Smooth muscle cell of the brain vasculature (primary cell): Measurements from ENCODE around the gene APOL5.

Experiments used
- DNase-seq: peaks from one replicate; pipeline ENCODE4 v3.0.0-alpha.2; 2012; ENCODE audit warnings: low read depth, low spot score

APOL5 gene

DNA sequence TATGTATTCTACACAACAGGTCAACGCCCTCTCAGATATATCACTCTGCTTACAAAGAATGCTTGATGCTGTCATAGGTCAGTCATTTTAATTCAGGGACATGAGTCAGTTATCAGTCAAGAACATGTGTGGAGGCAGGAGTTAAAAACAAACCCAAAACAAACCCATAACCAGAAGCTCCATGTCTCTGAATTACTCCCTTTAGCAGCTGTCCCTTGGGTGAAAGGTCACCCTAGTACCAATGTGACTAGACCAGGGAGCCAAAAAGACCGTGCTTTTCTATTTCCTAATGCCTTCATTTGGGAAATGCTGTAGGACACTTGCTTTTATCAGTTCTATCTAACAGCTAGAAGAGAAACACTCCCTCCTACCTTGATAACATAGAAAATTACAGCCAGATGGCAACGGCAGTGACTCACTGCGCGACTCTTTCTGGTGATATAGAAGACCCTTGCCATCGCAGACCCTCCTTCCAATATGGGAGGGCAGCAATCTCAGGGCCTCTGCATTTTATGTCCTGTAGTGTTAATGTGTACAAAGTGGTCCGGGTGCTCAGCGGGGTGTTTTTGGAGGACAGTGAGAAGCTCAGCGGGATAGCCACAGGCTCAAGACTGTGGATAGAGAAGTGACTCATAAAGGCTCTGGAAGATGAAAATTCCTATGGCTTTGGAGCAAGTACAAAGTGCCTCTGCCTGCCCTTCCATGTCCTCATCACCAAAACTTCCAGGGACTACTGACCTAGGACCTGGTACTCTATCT, 24.8 kb downstream of the APOL5 start:
- peak; percentile 65 for DNase-seq

GRCh38 chr22:35743326-35743860, 25.7 kb downstream of the APOL5 start:
- DNase-seq = no peak

GRCh38 chr22:35746248-35746647, 28.6 kb downstream of the APOL5 start:
- DNase-seq = no peak

GRCh38 chr22:35746946-35747703, 29.5 kb downstream of the APOL5 start:
- DNase-seq = no peak

DNA sequence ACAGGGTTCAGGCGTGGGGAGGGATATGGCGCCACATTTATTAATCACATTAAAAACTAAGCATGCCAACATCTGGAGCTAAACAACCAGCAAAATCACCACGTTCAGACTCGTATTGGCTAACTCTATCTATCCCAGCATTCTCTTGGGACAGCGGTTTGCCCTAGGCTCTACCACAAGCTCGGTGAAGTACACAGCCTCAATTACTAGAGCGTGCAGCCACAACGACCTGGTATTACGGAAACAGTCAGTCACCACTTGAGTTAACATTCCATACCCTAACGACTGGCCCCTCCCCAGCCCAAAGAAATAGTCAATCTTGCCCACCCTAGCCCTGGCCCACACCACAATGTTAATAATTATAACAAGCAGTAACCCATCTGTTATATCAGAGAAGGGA, 32.1 kb downstream of the APOL5 start:
- DNase-seq = no peak

GRCh38 chr22:35752006-35752862, 34.6 kb downstream of the APOL5 start:
- no peak for DNase-seq

DNA sequence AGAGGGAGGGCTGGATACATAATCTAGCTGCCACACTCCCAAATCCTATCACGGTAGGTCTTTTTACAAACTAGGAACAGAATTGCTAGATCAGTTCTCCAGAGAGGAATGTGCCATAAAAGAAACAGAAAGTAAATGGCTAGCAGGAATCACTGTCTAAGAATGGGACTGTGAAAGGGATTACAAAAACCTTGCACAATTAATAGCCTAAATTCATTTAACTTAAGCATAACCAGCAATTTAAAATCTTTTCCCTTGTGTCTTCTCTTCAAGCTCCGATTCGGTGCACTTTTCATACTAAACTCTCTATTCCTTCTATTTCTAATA, 35.2 kb downstream of the APOL5 start:
- no peak for DNase-seq

DNA sequence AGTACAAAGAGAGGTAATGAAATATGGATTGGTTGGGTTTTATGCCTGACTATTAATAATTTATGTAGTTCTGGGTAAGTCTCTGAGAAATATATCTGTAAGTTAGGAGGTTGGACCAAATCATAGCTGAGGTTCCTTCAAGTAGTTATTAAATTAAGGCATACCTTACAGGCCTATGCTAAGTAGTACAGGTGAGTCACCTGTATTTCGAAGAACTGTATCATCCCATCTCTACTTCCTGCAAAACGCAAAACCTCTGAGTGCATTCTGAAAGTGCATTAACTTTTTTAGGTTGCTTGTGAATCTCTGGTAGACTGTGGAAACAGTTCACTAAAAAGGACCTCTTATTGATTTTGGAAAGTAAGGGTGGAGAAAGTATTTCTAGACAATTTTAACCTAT, 37.1 kb downstream of the APOL5 start:
- no peak for DNase-seq

DNA sequence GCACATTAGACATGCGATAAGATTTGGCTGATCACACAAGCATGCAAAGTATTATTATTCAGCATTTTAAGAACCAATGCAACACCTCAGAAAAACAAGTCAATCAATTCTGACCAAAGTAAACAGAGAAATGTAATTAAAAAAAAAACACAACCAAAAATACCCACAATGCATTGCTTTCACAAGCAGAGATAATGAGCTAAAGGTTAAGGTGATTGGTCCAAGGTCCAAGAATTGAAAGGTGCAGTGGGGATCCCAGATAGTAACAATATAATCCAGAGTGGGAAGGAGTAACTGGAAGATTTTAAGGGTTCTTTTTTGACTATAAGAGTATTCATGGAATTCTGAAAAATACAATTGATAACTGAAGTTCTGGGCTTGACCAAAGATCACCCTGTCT, 39.0 kb downstream of the APOL5 start:
- no peak for DNase-seq

GRCh38 chr22:35758394-35758793, 40.7 kb downstream of the APOL5 start:
- DNase-seq = no peak

GRCh38 chr22:35761037-35761436, 43.4 kb downstream of the APOL5 start:
- DNase-seq = no peak

- no peak for DNase-seq
Observed at GRCh38 chr22:35766654-35767580, 49.2 kb downstream of the APOL5 start.

DNA sequence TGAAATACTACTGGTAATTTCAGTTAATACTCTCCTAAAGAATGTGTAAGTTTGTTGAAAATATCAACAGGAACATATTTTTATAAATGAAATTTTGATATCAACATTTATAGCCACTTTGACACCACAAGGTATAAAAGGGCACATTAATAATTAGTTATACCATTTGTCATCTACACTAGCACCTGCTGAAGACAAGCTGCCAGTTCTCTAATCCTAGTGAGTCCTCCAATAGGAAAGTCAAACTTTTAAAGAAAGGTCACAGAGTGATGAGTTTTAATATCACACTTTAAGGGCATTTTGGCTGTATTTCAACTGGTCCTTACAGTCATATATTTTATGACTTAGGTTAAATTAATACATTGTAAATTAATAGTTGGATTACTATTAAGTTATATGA, 52.3 kb downstream of the APOL5 start:
- no peak for DNase-seq

DNA sequence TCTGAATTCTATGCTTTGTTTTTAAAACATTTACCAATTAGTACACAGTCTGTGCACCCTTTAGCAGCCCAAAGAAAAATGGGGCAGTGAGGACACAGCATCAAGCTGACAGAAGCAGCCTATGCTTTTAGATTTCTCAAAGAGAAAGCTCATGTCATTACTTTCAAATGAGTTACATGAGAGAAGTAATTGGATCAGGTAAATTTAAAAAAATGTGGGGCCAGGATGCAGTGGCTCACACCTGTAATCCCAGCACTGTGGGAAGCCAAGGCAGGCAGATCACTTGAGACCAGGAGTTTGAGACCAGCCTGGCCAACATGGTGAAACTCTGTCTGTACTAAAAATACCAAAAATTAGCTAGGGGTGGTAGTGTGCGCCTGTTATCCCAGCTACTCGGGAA, 57.7 kb downstream of the APOL5 start:
- no peak for DNase-seq

- no peak for DNase-seq
Observed at GRCh38 chr22:35777335-35777975, 59.8 kb downstream of the APOL5 start.
